Hindlimb muscle (tissue), 1 donor: Measurements from ENCODE around the gene RASAL3. TPM values are rescaled to one million over a fixed set of nuclear protein-coding genes. Genes with fewer than 3 reads are reported as not detected.
"Not testable (repeated sequence)": the region's sequence is repeated elsewhere in the genome, so short reads cannot be mapped to it uniquely, and the experiment has no call there.

Experiments used
- DNase-seq: peaks from one replicate; pipeline ENCODE4 v3.0.0-alpha.2; 2013
- polyA plus RNA-seq: library from polyadenylated mRNA; unstranded; fragments of 120-200 nt; gene quantifications from one replicate; pipeline ENCODE4 v1.2.1, GENCODE V29; 2013; ENCODE audit not compliant: insufficient read length

RASAL3 gene
- polyA plus RNA-seq, 1 donor = 1.7 TPM

DNA sequence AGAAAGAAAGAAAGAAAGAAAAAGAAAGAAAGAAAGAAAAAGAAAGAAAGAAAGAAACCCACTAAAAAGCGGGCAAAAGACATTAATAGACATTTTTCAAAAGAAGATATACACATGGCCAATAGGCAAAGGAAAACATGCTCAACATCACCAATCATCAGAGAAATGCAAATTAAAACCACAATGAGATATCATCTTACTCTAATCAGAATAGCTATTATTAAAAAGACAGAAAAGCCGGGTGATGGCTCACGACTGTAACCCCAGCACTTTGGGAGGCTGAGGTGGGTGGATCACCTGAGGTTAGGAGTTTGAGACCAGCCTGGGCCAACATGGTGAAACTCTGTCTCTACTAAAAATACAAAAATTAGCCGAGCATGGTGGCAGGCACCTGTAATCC, 9.5 kb upstream of the RASAL3 start:
- DNase-seq = not testable (repeated sequence)

DNA sequence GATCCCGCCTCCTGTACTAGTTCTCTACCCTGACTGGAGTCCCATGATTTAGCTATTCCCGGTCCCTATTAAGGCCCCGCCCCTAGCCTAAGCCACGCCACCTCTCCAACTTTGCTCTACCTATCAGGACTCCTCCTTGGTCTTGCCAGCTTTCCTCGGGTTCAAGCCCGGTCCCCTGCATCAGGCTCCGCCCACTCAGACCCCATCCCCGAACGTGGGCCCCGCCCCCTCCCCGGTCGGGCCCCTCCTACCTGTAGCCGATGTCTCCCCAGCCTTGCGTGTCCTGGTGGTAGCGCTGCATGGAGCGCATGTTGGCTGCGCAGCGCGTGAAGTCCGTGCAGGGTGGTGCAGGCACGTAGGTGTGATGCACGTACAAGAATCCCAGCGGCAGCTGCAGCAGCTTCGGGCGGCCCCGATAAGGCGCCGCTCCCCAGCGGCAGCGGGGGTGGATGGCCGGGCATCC, 7.3 kb upstream of the RASAL3 start:
- DNase-seq = no peak

DNA sequence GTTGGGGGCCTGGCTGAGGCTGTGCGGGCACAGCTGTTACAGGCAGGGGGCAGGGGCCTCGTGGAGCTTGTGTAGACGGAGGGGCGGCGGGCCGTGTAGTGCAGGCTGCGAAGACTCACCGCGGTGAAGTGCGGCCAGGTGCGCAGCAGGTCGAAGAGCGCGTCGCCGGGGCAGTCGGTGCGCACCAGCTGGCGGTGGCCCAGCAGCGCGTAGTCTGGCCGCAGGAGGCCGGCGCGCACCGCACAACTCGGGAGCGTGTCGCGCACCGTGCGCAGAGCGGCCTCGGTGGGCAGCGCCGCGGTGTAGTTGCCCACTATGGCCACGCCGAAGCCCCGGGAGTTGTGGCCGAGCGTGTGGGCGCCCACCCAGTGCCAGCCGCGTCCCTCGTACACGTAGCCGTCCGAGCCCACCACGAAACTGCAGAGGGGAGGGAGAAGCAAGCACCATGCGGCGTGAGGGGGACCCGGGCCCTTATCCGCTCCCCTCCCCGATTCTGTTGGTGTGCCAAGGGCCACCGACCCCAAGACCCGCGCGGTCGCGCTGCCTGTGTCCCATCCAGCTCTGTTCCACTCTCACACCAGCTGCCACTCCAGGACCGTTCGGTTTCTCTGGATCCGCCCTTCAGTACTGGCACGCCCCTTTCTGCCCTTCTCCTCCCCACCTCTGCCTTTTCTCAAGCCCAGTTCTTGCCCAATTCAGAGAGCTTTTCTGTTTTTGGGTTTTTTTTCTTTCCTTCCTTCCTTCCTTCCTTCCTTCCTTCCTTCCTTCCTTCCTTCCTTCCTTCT, 5.4 kb upstream of the RASAL3 start:
- no peak for DNase-seq

DNA sequence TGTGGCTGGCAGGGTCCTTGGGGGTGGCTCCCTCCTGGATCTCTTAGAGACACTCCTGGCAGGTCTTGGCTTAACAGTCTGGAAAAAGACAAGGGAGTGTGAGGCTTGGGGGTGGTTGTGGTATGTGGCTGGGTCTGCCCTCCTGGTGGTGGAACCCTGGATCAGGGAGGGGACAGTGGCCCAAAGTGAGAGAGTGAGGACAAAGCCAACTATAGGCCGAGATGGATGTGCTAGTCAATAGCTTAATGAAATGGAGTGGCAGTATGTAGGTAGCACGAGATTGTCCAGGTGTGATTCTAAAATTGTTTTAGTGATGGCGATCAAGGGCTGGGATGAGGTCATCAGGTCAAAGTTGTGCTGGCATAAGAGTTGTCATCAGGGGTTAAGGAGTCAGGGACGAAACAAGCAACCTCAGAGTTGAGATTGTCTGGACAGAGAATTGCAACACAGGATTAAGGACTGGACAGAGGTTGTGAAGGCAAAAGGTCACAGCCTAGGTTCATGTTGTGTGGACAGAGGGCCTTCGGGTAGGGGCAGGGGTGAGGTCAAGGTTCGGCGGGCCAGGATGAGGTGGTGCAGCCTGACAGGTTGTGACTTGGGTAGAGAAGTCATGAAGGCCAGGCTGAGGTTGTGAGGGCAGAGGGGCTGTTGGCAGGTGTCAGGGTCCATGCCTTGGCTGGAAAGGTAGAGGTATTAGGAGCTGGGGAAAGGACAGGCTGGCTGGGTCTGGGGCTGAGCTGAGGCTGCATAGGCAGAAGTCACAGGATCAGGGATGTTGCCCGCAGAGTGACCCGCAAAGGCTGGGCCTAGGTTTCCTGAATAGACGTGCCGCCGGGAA, 4.5 kb upstream of the RASAL3 start:
- DNase-seq = no peak

DNA sequence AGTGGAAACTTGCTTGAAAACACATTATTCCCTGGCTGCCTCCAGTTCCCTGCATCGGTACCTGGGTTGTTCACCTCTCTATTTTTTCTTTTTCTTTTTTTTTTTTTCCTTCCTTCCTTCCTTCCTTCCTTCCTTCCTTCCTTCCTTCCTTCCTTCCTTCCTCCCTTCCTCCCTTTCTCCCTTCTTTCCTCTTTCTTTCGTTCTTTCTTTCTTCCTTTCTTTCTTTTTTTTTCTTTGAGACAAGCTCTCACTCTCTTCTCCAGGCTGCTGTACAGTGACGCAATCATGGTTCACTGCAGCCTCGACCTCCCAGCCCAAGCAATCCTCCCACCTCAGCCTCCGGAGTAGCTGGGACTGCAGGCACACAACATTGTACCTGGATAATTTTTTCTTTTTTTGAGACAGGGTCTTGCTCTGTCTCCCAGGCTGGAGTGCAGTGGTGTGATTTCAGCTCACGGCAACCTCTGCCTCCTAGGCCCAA, 3.4 kb upstream of the RASAL3 start:
- DNase-seq = no peak

DNA sequence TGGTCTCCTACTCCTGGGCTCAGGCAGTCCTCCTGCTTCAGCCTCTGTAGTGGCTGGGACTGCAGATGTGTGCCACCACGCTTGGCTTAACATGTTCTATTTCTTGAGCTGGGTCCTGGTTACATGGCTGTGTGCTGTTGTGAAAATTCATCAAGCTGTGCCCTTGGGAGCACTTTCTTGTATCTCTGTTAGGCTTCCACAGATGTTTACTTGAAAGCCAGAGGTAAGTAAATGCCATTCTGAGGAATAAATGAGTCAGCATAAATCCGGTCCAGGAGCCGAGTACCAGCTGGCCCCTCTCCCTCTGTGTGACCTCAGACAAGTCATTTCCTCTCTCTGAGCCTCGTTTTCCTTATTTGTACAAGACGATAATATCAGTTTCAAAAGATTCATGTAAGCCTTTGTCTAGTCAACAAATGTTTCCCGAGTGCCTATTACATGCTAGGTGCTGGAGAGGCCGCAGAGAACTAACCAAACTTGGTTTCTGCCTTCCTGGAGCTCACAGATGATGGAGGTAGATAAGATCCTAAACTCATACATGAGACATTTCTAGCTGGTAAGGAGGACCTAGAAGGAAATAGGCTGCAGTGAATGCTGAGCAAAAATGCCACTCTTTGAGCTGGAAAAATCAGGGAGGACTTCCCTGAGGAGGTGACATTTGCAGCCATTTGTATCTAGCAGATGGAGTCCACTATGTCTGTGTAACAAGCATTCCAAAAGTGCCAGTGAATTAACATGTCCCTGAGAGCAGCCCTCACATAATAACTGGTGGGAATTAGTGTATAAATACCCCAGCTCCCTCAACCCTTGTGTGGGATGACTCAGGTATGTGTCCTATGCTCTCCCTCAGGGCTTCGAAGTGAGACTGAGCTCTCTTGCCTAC, 2.7 kb upstream of the RASAL3 start:
- DNase-seq = no peak

DNA sequence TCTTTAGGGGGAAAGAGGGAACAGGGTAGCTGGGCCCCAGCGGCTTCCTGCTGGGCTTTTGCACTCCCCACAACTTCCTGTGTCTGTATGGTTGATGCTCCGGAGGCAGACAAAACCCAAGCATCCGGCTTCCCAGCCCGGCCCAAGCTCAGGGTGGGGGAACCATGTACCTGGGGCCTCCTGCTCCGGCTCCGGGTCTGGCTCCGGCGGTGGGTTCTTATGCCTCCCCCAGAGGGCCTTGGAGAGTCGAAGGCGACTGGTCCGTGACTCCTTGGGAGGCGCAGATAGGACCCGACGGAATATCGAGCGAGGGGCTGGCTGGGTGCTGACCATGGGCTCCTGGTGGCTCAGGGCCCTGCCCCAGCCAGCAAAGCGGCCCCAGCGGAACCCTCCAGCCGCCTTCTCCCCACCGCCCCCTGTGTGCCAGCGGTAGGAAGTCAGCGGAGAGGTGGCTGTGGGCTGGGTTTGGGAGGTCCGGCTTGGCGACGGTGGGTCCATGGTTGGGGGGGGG, 428 bp downstream of the RASAL3 start:
- no peak for DNase-seq

DNA sequence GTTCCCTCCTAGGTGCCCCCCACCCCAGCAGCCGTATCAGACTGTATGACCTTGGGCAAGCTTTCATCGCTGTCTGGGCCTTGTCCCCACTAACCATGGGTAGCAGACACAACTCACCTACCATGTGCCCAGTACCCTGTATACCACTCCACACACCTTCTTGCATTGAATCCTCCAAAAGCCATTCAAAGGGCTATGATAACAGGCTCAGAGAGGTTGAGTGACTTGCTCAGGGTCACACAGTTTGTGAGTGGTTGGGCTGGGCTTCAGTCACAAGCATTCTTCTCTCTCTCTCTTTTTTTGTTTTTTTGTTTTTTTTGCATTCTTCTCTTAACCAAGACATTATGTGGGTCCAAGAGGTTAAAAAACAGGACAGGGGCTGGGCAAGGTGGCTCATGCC, 2.6 kb downstream of the RASAL3 start:
- DNase-seq = no peak

DNA sequence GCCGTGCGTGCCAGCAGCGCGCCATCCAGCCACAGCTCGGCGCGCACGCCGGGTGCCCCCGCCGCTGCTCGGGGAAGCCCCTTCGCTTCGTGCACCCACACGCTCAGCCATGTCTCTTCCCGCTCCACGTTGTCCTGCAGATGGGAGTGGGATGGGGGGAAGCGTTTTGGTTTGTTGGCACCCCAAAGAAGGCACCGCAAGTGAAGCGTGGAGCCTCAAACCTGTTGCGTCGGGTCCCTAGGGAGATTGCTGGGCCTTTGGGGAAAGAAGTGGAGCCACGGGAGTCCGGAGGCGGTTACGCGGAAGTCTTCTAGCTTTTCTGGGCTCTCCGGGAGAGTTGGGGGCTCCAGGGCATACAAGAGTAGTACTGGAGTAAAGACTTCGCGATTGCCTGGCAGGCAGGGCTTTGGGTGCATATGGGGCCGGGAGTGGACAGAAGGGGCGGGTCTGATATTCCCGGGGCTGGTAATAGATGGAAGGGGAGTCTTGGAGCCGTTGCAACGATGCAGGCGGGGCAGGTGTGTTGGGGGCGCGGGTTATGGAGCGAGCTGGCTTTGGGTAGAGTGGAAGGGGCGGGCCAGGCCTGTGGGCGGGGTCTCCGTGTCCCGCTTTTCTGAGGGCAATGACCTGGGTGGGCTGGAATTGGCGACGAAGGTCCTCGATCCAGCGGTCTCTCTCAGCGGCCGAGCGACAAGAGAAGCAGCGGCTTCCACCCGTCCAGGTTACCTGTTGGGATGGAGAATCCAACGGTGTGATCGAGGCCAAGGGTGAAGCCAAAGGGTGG, 6.5 kb downstream of the RASAL3 start:
- no peak for DNase-seq

DNA sequence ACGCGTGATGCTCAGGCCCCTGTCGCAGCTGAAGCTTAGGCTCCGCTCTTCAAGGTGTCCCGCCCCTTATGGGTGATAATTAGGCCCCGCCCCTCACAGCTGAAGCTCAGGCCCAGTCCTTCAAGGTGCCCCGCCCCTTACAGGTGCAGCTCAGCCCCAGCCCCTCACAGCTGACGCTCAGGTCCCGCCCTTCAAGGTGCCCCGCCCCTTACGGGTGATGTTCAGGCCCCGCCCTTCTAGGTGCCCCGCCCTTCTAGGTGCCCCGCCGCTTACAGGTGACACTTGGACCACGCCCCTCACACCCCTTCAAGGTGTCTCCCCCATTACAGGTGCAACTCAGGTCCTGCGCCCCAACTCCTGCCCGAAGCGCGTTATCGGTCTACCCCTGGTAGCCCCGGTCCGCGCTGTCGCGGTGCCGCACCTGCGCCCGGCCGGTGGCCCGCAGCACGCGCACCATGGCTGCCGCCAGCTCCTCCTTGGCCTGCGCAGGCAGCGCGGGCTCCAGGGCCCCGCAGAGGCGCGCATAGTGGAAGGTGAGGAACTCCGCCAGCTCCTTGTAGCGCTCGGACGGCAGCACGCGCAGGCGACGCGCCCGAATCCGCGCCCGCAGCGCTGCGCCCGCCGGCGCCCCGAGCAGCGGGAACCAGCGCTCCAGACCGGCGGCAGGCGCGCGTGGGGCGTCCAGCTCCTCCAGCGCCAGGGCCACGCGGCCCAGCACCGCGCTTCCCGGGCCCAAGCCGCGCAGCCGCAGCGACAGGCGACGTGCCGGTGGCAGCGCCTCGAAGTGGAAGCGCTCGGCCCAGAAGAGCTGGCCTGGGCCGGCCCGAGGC, 7.3 kb downstream of the RASAL3 start:
- no peak for DNase-seq

DNA sequence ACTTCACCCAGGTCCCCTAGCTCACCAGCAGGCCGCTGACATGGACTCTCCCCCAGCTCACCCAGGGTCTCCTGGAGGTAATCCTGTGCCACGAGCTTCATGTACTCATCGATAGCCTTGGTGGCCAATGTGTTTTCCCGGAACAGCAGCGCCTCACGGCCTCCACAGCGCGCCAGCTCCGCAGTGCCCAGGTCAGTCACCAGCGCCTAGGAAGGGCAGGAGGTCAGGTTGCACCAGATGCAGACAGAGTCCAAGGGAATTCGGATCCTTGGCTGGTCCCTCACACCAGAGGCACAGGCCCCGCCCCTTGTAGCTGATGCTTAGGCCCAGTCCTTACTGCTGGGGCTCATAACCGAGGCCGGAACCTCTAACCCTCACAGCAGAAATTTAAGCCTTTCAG, 7.9 kb downstream of the RASAL3 start:
- no peak for DNase-seq

DNA sequence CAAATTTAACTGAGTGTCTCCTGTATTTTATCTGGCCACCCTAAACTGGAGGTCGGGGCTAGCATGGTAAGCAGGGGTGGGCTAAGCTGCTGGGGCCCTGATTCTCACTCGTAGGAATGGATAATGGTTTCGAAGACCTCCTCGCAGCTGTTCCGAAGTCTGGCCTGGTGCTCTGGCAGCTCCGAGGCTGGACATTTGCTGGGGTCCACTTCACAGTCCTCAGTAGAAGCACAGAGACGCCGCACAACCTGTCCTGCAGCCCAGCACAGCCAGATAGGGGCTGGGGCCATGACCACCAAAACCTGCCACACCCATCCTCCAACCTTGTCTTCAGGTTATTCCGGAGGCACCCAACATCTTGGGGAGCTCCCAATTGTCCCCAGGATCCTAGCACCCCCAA, 8.3 kb downstream of the RASAL3 start:
- DNase-seq = no peak

DNA sequence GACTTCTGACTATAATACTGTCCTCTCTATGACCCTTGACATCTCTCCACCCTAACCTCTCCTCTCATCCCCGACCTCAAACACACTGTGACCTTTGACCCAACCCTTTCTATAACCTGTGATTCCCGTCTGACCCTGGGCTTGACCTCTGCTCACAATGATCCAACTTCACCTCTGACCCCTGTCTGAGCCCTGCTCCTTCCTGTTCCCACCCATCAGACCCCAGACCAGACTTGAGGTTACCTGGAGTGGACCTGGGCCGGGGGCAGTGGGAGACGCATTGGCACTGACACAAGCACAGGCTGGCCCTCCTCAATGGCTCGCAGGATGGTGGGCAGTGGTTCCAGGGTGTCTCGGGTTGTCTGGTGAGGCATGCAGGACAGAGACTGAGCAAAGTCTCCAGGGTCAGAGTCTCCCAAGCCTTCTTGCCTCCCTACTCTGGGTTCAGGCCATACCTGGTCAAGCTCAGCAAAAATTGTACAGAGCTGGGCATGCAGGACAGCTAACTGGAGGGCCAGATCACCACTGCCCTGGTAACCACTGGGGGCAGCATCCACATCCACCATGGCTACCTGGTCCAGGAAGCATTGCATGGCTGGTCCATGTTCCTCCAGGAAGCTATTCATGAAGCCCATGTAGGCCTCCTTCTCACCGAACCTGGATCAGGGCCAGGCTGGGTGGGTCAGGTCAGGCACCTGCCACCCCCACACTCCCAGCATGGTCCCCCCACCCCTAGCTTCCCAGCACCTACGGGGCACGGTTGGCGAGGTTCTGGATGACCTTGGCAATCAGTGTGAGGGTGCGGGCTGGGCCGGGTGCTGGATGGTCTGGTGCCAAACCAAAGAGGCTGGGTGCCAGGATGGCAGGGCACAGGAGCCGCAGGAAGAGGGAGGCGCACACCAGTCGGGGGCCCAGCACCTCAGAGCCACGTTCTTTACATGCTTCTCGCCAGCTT, 10.2 kb downstream of the RASAL3 start:
- no peak for DNase-seq

DNA sequence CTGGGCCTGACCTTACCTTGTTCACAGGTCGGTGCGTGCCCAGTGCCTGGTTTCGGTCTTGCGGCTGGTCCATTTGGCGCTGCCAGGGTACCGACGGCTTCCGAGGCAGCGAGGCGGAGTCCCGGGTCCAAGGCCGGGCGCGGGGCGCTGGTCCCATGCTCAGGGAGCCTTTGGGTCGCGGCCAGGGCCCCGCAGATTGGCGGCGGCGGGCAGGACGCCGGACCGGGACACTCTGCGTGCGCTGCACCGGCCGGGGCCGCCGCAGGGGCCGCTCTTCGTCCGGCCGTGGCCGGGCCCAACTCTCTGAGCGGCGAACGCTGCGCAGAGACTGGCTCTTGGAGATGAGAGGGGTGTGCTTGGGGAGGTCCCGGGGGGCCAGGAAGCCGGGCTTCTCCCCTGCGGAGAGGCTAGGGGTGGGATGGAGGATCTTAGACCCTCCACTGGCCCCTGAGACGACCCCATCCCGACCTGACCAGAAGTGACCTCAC, 11.2 kb downstream of the RASAL3 start:
- DNase-seq = no peak

DNA sequence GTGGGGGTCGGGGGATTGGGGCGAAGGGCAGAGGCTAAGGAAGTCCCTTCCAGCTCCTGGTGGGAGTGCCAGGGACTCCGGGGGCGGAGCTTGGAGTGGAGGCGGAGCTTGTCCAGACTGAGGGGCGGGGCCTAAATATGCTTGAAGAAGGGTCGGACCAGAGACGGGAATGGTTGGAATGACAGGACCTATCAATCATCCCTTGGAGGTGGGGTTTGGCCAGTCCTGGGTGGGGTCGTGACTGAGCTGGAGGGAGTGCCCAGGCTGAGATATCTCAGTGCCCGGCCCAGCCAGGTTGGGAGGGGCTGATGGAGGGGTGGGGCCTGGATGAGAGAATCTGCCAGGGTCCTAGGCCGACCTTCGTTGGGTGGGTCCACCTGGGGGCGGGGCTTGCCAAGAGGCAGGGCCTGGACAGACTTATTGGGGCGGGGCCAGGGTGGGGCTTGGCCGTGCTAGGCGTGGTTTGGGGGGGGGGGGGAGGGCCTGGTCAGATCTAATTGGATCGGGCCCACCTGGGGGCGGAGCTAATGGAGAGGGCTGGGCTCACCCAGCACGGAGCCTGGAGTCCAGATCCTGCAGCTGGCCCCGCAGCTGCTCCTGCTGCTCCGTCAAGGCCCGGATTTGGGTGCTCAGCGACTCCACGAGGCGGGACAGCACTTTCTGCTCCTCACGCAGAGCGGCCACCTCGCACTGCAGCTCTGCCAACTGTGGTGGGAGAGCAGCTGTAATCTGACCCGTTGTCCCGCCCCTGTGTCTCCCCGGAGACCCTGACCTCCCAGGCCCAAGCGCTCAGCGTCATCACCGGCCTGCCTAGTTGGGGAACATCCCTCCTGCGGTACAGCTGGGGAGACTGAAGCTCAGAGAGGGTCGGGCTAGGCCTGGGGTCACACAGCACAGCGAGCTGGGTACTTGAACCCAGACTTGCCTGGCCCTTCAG, 12.0 kb downstream of the RASAL3 start:
- peak; percentile 78 for DNase-seq

DNA sequence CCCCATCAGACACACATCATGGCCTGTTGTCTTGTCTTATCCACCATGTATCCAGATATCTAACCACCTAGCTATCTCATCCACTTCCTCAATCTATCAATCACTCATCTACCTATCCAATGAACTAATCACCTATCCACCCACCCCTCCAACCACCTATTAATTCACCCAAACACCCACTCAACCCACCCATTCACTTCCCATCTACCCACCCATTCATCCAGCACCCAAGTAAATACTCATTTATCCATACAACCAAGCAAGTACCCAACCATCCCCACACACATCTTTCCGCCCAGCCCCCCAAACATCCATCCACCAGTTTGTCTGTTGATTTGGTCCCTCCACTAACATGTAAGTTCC, 13.8 kb downstream of the RASAL3 start:
- DNase-seq = no peak

DNA sequence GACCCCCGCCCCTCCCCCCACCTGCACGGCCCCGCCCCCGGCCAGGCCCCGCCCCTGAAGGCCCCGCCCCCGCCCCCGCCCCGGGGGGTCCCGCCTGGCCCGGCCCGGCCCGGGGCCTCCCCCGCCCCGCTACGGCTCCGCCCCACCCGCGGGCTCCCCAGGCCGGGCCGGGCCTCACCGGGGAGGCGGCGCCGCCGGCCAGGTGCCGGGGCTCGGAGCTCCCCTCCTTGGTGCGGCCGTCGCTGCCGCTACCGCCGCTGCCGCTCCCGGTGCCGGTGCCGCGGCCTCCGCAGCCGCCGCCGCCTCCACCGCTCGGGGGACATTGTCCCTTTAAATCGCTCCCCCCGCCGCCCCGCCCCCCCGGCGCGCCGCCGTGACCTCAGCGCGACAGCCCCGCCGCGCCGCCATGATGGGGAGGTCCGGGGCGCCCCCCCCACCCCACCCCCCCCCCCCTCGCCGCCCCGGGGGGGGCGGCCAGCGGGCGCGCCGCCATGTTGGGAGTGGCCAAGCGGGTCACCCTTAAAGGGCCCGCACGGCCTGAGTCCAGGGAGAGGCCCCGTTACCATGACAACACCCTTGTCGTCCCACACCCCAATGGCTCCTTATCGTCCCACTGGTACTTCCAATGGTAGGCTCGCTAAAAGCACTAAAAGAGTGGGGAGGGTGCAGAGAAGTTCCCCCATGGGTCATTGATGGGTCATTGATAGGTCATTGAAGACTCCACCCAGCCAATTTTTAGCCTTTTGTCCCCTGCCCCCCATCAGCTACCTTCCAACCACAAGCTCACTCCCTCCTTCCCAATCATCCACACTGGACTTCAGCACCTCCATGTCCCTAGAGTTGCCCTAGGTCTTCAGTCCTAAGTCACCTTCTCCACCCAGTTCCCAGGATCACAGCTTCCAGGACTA, 14.5 kb downstream of the RASAL3 start, which contains the start of gene WIZ:
Gene WIZ, minus strand, starts transcription at position 337 of the 908 bp plus-strand sequence. CDS start 1,649 bp downstream, outside the sequence.
- peak; percentile 77 for DNase-seq
